ENCODE results near the gene SEC62.

SEC62 gene

DNA sequence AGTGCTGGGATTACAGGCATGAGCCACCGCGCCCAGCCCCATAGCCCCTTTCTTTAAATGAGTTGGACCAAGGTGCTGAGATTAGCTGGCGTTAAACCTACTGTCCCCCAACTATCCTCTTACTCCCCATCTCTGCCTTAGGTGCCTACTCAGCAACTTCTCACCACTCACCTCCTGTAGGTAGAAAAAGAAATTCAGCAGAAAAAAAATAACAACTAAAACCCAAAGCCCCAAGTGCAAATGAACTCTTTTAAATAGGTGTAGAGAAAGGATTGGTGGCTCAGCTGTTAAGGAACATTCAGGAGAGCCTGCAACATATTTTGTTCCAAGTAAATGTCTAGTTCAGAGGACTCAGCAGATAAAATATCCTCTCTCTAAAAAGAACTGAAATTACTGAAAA lies 35.8 kb upstream of the SEC62 start:
- Histone ChIP-seq H3K27ac (ENCODE audit: low read depth, low read length) (no peak overlapping the region), H3K4me1 (ENCODE audit: control insufficient read depth in 1 of 2, insufficient read depth in 2 of 2, low read length in 2 of 2) (no peaks in the 10 kb centered on the region), H2BK120ac (ENCODE audit: insufficient read depth, low read length, poor library complexity) (no peak overlapping the region), H2BK12ac (ENCODE audit: low read length) (no peak overlapping the region), H3K36me3 (ENCODE audit: control insufficient read depth in 1 of 2, insufficient read depth in 2 of 2, low read length in 2 of 2) (no peaks in the 10 kb centered on the region), H3K4ac (ENCODE audit: low read depth, low read length) (no peak overlapping the region), H3K4me3 (ENCODE audit: low read depth, low read length) (no peak overlapping the region), H4K8ac (ENCODE audit: low read depth, low read length) (no peak overlapping the region), H3K9me3 (ENCODE audit: insufficient read depth, low read depth, low read length) (peaks cover 1% of the 10 kb centered on the region), H2AFZ (ENCODE audit: insufficient read depth, low read length, poor library complexity) (no peak overlapping the region), H3K18ac (ENCODE audit: low read length) (no peak overlapping the region), H3K14ac (ENCODE audit: low read length) (no peak overlapping the region), H2AK5ac (ENCODE audit: low read length) (no peak overlapping the region), H3K4me2 (ENCODE audit: low read length) (no peak overlapping the region), H3K27me3 (ENCODE audit: insufficient read depth, low read length) (no peaks in the 10 kb centered on the region), H3K79me2 (ENCODE audit: control insufficient read depth, insufficient read depth, low read length, poor library complexity) (no peaks in the 10 kb centered on the region), H4K91ac (ENCODE audit: low read depth, low read length) (no peak overlapping the region), H2BK5ac (ENCODE audit: low read depth, low read length, poor library complexity) (no peak overlapping the region), H3K9ac (ENCODE audit: low read length) (no peak overlapping the region), H3K23ac (ENCODE audit: low read length) (no peak overlapping the region), H3K79me1 (ENCODE audit: low read length) (no peaks in the 10 kb centered on the region), H4K12ac (ENCODE audit: low read depth, low read length) (no peak overlapping the region)
- DNase-seq = no peak
- WGBS (ENCODE audit: extremely low coverage, insufficient coverage, insufficient read length) = no CpG with 5 or more reads among the region's 3 CpGs

DNA sequence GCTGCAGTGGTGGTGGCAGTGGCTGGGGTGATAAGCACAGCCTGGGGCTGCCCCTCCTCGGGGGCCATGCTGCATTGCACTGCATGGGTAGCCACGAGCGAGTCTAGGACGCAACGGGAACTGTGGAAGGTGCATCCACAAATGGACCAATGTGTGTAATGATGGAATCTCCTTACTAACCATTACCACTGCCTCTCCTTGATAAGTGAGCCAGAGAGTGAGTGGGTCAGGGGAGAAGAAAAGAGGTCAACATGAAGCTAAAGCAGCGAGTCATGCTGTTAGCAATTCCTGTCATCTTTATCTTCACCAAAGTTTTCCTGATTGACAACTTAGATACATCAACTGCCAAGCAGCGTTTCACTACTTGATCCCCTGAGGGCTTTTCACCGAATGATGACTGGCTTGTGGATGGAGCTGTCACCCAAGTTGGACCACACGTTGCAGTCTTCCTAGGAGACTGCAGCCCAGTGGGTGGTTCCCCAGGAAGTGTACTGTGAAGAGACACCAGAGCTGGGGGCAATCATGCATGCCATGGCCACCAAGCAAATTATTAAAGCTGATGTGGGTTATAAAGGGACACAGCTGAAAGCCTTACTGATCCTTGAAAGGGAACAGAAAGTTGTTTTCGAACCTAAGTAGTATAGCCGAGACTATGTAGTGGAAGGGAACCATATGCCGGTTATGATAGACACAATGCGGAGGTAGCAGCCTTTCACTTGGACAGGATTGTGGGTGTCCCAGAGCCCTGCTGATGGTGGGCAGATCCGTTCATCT lies 34.7 kb upstream of the SEC62 start:
- no peak overlapping the region for H2AK5ac ChIP-seq (ENCODE audit: low read length)
- no peak overlapping the region for H3K18ac ChIP-seq (ENCODE audit: low read length)
- H4K91ac ChIP-seq (ENCODE audit: low read depth, low read length) = no peak overlapping the region
- no peaks in the 10 kb centered on the region for H3K4me1 ChIP-seq (ENCODE audit: control insufficient read depth in 1 of 2, insufficient read depth in 2 of 2, low read length in 2 of 2)
- no peak overlapping the region for H3K14ac ChIP-seq (ENCODE audit: low read length)
- H3K23ac ChIP-seq (ENCODE audit: low read length) = no peak overlapping the region
- no peak overlapping the region for H4K12ac ChIP-seq (ENCODE audit: low read depth, low read length)
- H3K4ac ChIP-seq (ENCODE audit: low read depth, low read length) = no peak overlapping the region
- no peak overlapping the region for H3K4me3 ChIP-seq (ENCODE audit: low read depth, low read length)
- peaks cover 1% of the 10 kb centered on the region for H3K9me3 ChIP-seq (ENCODE audit: insufficient read depth, low read depth, low read length)
- peak in 1 of 2 donors; percentile 76 for DNase-seq
- H3K9ac ChIP-seq (ENCODE audit: low read length) = no peak overlapping the region
- H2BK5ac ChIP-seq (ENCODE audit: low read depth, low read length, poor library complexity) = no peak overlapping the region
- WGBS (ENCODE audit: extremely low coverage, insufficient coverage, insufficient read length) = no CpG with 5 or more reads among the region's 14 CpGs
- no peaks in the 10 kb centered on the region for H3K36me3 ChIP-seq (ENCODE audit: control insufficient read depth in 1 of 2, insufficient read depth in 2 of 2, low read length in 2 of 2)
- H2BK120ac ChIP-seq (ENCODE audit: insufficient read depth, low read length, poor library complexity) = no peak overlapping the region
- no peaks in the 10 kb centered on the region for H3K27me3 ChIP-seq (ENCODE audit: insufficient read depth, low read length)
- H3K27ac ChIP-seq (ENCODE audit: low read depth, low read length) = no peak overlapping the region
- H3K79me1 ChIP-seq (ENCODE audit: low read length) = no peaks in the 10 kb centered on the region
- no peak overlapping the region for H4K8ac ChIP-seq (ENCODE audit: low read depth, low read length)
- no peak overlapping the region for H2AFZ ChIP-seq (ENCODE audit: insufficient read depth, low read length, poor library complexity)
- no peak overlapping the region for H3K4me2 ChIP-seq (ENCODE audit: low read length)
- no peak overlapping the region for H2BK12ac ChIP-seq (ENCODE audit: low read length)
- no peaks in the 10 kb centered on the region for H3K79me2 ChIP-seq (ENCODE audit: control insufficient read depth, insufficient read depth, low read length, poor library complexity)

DNA sequence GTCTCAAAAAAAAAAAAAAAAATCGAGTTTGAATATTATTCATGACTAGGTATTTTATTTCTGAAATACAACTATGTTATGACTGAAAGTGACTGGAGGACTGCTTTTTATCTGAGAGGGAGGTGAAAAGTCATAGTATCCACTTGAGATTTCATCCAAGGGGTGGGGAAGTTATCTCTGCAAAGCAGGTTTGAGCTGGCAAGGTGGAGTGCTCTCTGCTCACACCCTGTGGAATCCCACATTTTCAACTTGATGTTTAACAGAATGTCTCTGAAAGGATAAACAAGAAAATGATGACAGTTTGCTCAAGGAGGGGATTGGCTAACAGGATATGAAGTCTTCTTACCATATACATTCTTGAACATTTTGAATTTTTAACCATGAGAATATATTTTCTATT lies 27.3 kb upstream of the SEC62 start:
- H3K4me3 ChIP-seq (ENCODE audit: low read depth, low read length) = no peak overlapping the region

DNA sequence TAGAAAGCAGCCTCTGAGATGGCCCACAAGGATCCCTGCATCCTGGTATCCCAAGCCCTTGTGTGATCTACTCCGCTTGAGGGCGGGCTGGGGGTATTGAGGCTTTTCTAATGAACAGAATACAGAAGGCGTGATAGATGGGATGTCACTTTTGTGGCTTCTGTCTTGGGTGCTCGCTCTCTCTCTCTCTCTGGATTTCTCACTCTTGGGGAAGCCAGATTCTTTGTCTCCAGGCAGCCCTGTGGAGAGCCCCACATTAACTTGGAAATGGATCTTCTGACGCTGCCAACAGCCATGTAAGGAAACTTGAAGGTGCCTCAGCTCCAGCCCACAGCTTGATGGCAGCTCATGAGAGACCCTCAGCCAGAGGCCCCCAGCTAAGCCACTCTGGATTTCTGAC lies 26.9 kb upstream of the SEC62 start:
- Histone ChIP-seq H3K27me3 (ENCODE audit: insufficient read depth, low read length) (no peaks in the 10 kb centered on the region), H4K12ac (ENCODE audit: low read depth, low read length) (no peak overlapping the region), H3K27ac (ENCODE audit: low read depth, low read length) (no peak overlapping the region), H3K9ac (ENCODE audit: low read length) (no peak overlapping the region), H3K23ac (ENCODE audit: low read length) (no peak overlapping the region), H3K79me2 (ENCODE audit: control insufficient read depth, insufficient read depth, low read length, poor library complexity) (no peaks in the 10 kb centered on the region), H3K4me3 (ENCODE audit: low read depth, low read length) (no peak overlapping the region), H3K18ac (ENCODE audit: low read length) (no peak overlapping the region), H3K4me1 (ENCODE audit: control insufficient read depth in 1 of 2, insufficient read depth in 2 of 2, low read length in 2 of 2) (no peaks in the 10 kb centered on the region), H3K14ac (ENCODE audit: low read length) (no peak overlapping the region), H3K79me1 (ENCODE audit: low read length) (no peaks in the 10 kb centered on the region), H2AFZ (ENCODE audit: insufficient read depth, low read length, poor library complexity) (no peak overlapping the region), H4K8ac (ENCODE audit: low read depth, low read length) (no peak overlapping the region), H4K91ac (ENCODE audit: low read depth, low read length) (no peak overlapping the region), H2AK5ac (ENCODE audit: low read length) (no peak overlapping the region), H3K4ac (ENCODE audit: low read depth, low read length) (no peak overlapping the region), H2BK120ac (ENCODE audit: insufficient read depth, low read length, poor library complexity) (no peak overlapping the region), H2BK12ac (ENCODE audit: low read length) (no peak overlapping the region), H3K4me2 (ENCODE audit: low read length) (no peak overlapping the region), H3K36me3 (ENCODE audit: control insufficient read depth in 1 of 2, insufficient read depth in 2 of 2, low read length in 2 of 2) (no peaks in the 10 kb centered on the region), H3K9me3 (ENCODE audit: insufficient read depth, low read depth, low read length) (no peaks in the 10 kb centered on the region), H2BK5ac (ENCODE audit: low read depth, low read length, poor library complexity) (no peak overlapping the region)
- no peak for DNase-seq
- WGBS (ENCODE audit: extremely low coverage, insufficient coverage, insufficient read length) = no CpG with 5 or more reads among the region's 5 CpGs

More for the DNA sequence above, 27.3 kb upstream of the SEC62 start:
- Histone ChIP-seq H3K9me3 (ENCODE audit: insufficient read depth, low read depth, low read length) (no peaks in the 10 kb centered on the region), H3K4me1 (ENCODE audit: control insufficient read depth in 1 of 2, insufficient read depth in 2 of 2, low read length in 2 of 2) (no peaks in the 10 kb centered on the region), H4K91ac (ENCODE audit: low read depth, low read length) (no peak overlapping the region), H3K4ac (ENCODE audit: low read depth, low read length) (no peak overlapping the region), H3K36me3 (ENCODE audit: control insufficient read depth in 1 of 2, insufficient read depth in 2 of 2, low read length in 2 of 2) (no peaks in the 10 kb centered on the region), H4K12ac (ENCODE audit: low read depth, low read length) (no peak overlapping the region), H3K18ac (ENCODE audit: low read length) (no peak overlapping the region), H3K23ac (ENCODE audit: low read length) (no peak overlapping the region), H3K9ac (ENCODE audit: low read length) (no peak overlapping the region), H3K14ac (ENCODE audit: low read length) (no peak overlapping the region), H2BK12ac (ENCODE audit: low read length) (no peak overlapping the region), H3K4me2 (ENCODE audit: low read length) (no peak overlapping the region), H3K79me2 (ENCODE audit: control insufficient read depth, insufficient read depth, low read length, poor library complexity) (no peaks in the 10 kb centered on the region), H3K79me1 (ENCODE audit: low read length) (no peaks in the 10 kb centered on the region), H3K27ac (ENCODE audit: low read depth, low read length) (no peak overlapping the region), H4K8ac (ENCODE audit: low read depth, low read length) (no peak overlapping the region), H2AK5ac (ENCODE audit: low read length) (no peak overlapping the region), H2AFZ (ENCODE audit: insufficient read depth, low read length, poor library complexity) (no peak overlapping the region), H2BK5ac (ENCODE audit: low read depth, low read length, poor library complexity) (no peak overlapping the region), H3K27me3 (ENCODE audit: insufficient read depth, low read length) (no peaks in the 10 kb centered on the region), H2BK120ac (ENCODE audit: insufficient read depth, low read length, poor library complexity) (no peak overlapping the region)
- no peak for DNase-seq
- no CpG with 5 or more reads among the region's 1 CpG for WGBS (ENCODE audit: extremely low coverage, insufficient coverage, insufficient read length)

All from trophoblast cell (in vitro differentiated cells and primary cell).